Testis (tissue), 2 donors: ENCODE data around the gene HEATR5A.

ENCODE experiments used
- CTCF ChIP-seq, 3 experiments: fragments of 450-650 bp in 2 of 3; fragments of 200-600 bp in 1 of 3; sonication (generic) in 1 of 3; IDR thresholded peaks; one replicate each; pipeline ENCODE4 v1.5.1; 2016 to 2019; ENCODE audit warnings: antibody characterized with exemption in 3 of 3, mild to moderate bottlenecking in 2 of 3, moderate library complexity in 1 of 3
- POLR2A ChIP-seq: fragments of 450-650 bp; IDR thresholded peaks from one replicate; pipeline ENCODE4 v1.6.1; 2017; ENCODE audit warnings: antibody characterized with exemption, mild to moderate bottlenecking, moderate library complexity

- TF ChIP-seq CTCF (IDR thresholded peaks at IDR 0.05) (no peak), POLR2A (no peak)
Measured at GRCh38 chr14:31435276-31435675, 14.9 kb upstream of the HEATR5A start.
